ENCODE results near the gene F2R.

DNA sequence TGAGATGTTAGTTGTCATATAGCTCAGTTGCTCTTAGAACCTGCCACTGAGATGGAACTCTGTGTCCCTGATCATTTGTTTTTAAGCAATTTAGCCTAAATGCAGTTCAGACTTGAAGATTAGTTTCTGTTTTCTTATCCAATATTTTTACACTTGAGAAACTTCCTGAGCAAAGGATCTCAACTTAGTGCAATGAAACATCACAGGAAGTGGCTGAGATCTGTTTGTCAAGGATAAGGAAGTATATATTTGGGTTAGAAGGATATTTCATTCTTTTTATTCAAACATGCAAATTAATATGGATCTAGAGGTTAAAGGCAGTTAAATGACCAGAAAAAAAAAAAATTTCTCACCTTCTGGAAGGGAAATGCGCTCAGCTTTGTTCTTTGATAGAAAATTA, 19.7 kb upstream of the F2R start:
- TF ChIP-seq, protein P1, sequence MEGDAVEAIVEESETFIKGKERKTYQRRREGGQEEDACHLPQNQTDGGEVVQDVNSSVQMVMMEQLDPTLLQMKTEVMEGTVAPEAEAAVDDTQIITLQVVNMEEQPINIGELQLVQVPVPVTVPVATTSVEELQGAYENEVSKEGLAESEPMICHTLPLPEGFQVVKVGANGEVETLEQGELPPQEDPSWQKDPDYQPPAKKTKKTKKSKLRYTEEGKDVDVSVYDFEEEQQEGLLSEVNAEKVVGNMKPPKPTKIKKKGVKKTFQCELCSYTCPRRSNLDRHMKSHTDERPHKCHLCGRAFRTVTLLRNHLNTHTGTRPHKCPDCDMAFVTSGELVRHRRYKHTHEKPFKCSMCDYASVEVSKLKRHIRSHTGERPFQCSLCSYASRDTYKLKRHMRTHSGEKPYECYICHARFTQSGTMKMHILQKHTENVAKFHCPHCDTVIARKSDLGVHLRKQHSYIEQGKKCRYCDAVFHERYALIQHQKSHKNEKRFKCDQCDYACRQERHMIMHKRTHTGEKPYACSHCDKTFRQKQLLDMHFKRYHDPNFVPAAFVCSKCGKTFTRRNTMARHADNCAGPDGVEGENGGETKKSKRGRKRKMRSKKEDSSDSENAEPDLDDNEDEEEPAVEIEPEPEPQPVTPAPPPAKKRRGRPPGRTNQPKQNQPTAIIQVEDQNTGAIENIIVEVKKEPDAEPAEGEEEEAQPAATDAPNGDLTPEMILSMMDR (IDR thresholded peaks at IDR 0.05), result no peak
- no peak for TF ChIP-seq POLR2A (IDR thresholded peaks at IDR 0.05)
